PFSK-1 (cell line): ENCODE measurements around the gene EWSR1.

Source experiments
- FOXP2 ChIP-seq: optimal IDR thresholded peaks from 2 replicates; pipeline ENCODE3; 2011; ENCODE audit warnings: borderline replicate concordance, control low read depth, inconsistent platforms; ENCODE audit not compliant: insufficient read depth; ENCODE audit errors: extremely low read length, extremely low read depth
- POLR2AphosphoS5 ChIP-seq: IDR thresholded peaks from 2 replicates; pipeline ENCODE4 v1.6.1; 2012; ENCODE audit warnings: low read depth, mild to moderate bottlenecking, control low read depth, low read length, moderate library complexity
- SIN3A ChIP-seq: IDR thresholded peaks from 2 replicates; pipeline ENCODE4 v1.6.1; 2012; ENCODE audit warnings: mild to moderate bottlenecking, low read length, moderate library complexity, borderline replicate concordance; ENCODE audit not compliant: insufficient read depth
- TAF1 ChIP-seq: IDR thresholded peaks from 2 replicates; pipeline ENCODE4 v1.6.1; 2012; ENCODE audit warnings: low read length, control low read depth, borderline replicate concordance; ENCODE audit not compliant: insufficient read depth
- TF ChIP-seq, protein P1 (sequence below), 2 experiments: IDR thresholded peaks; 2 replicates each; pipeline versions ENCODE4 v1.6.1 to v1.8.0; 2011 to 2012; ENCODE audit warnings: low read depth in 2 of 2, low read length in 2 of 2, control low read depth in 1 of 2, inconsistent platforms in 1 of 2, mild to moderate bottlenecking in 1 of 2, moderate library complexity in 1 of 2; ENCODE audit not compliant: insufficient read depth in 1 of 2

DNA sequence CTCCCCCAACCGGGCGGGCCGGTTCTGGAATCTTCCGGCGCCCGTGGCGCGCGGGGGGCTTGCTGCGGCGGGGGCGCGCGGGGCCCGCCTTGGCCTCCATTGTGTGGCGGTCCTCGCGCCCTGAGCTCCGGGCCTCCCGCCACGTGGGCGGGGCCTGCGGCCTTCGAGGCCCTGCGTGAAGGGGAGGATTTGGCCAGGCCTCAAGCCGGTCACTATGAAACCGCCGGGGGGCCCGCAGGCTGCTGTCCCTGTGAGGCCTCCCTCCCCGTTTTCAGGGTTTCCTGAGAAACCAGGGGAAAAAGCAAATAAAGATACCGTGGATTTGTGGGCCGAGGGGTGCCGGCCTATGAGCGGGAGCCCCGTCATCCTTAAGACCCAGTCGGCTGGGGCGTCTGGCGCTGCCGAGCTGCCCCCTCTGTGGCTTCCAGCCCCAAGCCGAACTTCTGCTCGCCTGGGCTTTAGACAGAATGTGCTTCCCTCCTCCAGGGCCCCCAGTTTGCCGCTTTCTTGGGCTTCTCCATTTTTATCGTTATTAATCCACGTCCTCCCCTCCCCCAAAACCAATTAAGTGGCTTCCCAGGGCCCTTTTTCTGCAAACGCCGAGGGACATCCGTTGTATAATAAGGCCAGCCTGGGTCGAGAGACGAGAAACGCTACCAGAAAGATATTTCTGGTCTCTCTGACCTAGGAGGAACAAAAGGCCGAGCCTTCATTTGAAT is 602 bp downstream of the EWSR1 start:
- TF ChIP-seq POLR2AphosphoS5 (no peak; the same call in 1 of the 2 replicates), SIN3A (0 out of 2 replicates have a peak, but pooled peaks have one; percentile 8), TAF1 (no peak), FOXP2 (no peak)
- TF ChIP-seq, protein P1, sequence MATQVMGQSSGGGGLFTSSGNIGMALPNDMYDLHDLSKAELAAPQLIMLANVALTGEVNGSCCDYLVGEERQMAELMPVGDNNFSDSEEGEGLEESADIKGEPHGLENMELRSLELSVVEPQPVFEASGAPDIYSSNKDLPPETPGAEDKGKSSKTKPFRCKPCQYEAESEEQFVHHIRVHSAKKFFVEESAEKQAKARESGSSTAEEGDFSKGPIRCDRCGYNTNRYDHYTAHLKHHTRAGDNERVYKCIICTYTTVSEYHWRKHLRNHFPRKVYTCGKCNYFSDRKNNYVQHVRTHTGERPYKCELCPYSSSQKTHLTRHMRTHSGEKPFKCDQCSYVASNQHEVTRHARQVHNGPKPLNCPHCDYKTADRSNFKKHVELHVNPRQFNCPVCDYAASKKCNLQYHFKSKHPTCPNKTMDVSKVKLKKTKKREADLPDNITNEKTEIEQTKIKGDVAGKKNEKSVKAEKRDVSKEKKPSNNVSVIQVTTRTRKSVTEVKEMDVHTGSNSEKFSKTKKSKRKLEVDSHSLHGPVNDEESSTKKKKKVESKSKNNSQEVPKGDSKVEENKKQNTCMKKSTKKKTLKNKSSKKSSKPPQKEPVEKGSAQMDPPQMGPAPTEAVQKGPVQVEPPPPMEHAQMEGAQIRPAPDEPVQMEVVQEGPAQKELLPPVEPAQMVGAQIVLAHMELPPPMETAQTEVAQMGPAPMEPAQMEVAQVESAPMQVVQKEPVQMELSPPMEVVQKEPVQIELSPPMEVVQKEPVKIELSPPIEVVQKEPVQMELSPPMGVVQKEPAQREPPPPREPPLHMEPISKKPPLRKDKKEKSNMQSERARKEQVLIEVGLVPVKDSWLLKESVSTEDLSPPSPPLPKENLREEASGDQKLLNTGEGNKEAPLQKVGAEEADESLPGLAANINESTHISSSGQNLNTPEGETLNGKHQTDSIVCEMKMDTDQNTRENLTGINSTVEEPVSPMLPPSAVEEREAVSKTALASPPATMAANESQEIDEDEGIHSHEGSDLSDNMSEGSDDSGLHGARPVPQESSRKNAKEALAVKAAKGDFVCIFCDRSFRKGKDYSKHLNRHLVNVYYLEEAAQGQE (IDR thresholded peaks at IDR 0.05; ENCODE audit: insufficient read depth in 1 of 2, low read depth in 2 of 2, low read length in 2 of 2) = peak in 1 of 2 experiments; percentile 4; a peak in 1 of 4 replicates
